ENCODE results near the gene GSDMA.

- TF ChIP-seq POLR2A (IDR thresholded peaks at IDR 0.05), result no peak
- TF ChIP-seq, protein P1, sequence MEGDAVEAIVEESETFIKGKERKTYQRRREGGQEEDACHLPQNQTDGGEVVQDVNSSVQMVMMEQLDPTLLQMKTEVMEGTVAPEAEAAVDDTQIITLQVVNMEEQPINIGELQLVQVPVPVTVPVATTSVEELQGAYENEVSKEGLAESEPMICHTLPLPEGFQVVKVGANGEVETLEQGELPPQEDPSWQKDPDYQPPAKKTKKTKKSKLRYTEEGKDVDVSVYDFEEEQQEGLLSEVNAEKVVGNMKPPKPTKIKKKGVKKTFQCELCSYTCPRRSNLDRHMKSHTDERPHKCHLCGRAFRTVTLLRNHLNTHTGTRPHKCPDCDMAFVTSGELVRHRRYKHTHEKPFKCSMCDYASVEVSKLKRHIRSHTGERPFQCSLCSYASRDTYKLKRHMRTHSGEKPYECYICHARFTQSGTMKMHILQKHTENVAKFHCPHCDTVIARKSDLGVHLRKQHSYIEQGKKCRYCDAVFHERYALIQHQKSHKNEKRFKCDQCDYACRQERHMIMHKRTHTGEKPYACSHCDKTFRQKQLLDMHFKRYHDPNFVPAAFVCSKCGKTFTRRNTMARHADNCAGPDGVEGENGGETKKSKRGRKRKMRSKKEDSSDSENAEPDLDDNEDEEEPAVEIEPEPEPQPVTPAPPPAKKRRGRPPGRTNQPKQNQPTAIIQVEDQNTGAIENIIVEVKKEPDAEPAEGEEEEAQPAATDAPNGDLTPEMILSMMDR (IDR thresholded peaks at IDR 0.05), result no peak
Observed at GRCh38 chr17:39949028-39949427, 13.8 kb upstream of the GSDMA start.
